ENCODE results near the gene MRPL48.
"Not testable (repeated sequence)": the region's sequence is repeated elsewhere in the genome, so short reads cannot be mapped to it uniquely, and the experiment has no call there.

The MRPL48 gene

DNA sequence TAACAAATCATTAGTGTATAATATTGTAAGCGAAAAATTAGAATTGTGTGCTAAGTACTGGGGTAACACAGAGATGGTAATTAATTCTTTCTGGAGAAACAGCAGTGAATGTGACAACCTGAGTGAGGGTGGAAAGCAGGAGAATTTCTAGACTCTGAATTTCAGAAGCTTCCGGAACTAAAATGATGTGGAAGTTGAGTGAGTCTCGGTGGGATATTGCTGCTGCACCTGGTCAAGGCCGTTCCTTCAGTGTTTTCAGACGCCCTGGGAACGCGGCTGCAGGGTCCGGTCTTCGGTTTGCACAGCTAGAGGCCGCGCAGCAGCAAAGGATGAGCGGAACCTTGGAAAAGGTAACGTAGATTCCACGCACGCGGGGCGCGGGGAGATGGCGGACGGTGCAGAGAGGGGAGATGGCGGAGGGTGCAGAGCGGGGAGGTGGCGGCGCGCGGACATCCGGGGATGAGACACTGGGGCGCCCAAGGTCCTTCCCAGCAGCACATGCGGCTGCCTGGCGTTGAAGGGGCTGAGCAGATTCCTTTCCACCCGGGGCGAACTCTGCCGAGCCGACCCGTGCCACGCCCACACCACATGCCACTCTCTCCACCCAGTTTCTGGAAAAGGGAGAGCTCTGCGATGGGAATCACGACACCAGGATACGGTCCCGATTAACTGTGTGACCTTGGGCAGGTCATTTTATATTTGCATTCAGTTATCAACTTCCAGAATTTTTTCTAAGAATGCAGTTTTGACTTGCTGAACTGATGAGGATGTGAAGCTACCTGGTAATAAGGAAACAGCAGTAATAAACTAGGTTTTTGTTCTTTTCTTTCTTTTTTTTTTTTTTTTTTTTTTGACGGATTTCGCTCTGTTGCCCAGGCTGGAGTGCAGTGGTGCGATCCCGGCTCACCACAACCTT, at the start of gene MRPL48:
Gene MRPL48 (plus strand): TSS at position 232 of the 916 bp plus-strand sequence. CDS start 98 bp downstream, at position 330.
- peak; percentile 94 for DNase-seq

DNA sequence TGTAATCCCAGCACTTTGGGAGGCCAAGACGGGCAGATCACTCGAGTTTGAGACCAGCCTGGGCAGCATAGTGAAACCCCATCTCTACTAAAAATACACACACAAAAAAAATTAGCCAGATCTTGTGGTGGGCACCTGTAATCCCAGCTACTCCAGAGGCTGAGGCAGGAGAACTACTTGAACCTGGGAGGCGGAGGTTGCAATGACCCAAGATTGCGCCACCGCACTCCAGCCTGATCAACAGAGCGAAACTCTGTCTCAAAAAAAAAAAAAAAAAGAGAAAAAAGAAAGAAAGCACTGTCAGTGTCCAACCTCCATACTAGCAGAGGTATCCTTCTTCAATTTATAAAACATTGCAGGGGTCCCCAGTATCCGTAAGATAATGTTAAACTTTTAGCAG, 44.6 kb upstream of the MRPL48 start:
- no peak for DNase-seq

DNA sequence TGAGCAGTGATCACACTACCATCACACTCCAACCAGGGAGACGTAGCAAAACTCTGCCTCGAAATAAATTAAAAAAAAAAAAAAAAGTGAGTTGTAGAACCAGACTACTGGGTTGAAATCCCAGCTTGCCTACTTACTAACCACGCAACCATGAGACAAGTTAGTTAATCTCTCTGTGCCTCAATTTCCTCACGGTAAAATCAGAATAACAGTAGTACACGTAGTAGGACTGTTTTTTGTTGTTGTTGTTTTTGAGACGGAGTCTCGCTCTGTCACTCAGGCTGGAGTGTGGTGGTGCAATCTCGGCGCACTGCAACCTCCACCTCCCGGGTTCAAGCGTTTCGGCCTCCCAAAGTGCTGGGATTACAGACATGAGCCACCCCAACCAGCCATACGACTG, 41.0 kb upstream of the MRPL48 start:
- DNase-seq = no peak

DNA sequence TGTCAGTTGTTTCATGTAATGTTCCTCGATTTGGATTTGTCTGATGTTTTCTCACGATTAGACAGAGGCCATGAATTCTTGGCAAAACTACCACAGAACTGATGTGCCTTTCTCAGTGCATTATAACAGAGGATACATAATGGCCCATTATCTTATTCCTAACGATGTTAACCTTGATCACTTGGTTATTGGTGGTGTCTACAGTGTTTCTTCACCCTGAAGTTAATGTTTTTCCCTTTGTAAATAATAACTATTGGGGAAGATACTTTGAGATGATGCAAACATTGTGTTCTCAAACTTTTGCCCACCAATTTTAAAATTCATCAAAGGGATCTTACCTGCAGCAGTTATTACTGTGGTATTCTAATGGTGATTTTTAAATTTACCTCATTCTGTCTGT, 39.9 kb upstream of the MRPL48 start:
- DNase-seq = no peak

DNA sequence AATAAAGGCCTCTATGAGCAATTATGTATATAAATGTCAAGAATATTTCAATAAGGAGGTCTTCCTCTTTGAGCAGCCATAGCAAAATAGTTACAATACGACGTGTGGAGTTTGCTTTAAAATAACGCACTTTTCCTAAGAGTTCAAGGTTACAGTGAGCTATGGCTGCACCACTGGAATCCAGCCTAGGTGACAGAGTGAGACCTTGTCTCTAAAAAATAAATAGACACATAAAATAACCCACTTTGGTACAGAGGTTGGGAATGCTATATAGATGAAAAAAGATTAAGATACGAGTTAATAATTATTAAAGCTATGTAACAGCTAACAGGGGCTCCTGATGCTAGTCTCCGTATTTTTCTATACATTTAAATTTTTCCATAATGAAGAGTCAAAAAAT, 39.4 kb upstream of the MRPL48 start:
- DNase-seq = no peak

DNA sequence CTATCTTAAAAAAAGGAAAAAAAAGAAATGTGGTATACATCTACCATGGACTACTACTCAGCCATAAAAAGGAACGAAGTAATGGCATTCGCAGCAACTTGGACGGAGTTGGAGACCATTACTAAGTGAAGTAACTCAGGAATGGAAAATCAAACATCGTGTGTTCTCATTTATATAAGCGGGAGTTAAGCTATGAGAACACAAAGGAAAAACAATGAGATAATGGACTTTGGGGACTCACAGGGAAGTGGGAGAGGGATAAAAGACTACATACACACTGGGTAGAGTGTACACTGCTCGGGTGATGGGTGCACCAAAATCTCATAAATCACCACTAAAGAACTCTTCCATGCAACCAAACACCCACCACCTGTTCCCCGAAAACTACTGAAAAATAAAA, 38.6 kb upstream of the MRPL48 start:
- DNase-seq = no peak

DNA sequence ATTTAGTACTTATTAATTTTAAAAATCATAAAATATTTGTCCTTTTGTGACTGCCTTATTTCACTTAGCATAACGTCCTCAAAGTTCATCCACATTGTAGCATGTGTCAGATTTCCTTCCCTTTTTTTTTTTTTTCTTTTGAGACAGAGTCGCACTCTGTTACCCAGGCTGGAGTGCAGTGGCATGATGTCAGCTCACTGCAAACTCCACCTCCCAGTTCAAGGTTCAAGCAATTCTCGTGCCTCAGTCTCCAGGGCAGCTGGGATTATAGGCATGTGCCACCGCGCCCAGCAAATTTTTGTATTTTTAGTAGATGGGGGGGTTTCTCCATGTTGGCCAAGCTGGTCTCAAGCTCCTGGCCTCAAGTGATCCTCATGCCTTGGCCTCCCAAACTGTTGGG, 37.4 kb upstream of the MRPL48 start:
- no peak for DNase-seq

DNA sequence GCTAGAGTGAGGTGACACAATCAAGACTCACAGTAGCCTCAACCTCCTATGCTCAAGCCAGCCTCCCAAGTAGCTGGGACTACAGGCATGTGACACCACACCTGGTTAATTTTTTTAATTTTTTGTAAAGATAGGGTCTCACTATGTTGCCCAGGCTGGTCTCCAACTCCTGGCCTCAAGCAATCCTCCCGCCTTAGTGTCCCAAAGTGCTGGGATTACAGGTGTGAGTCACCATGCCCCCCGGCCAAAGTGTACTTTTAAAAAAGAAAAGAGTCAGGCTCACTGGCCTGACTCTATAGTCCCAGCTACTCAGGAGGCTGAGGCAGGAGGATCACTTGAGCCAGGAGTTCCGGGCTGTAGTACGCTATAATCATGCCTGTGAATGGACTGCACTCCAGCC, 36.8 kb upstream of the MRPL48 start:
- not testable (repeated sequence) for DNase-seq

DNA sequence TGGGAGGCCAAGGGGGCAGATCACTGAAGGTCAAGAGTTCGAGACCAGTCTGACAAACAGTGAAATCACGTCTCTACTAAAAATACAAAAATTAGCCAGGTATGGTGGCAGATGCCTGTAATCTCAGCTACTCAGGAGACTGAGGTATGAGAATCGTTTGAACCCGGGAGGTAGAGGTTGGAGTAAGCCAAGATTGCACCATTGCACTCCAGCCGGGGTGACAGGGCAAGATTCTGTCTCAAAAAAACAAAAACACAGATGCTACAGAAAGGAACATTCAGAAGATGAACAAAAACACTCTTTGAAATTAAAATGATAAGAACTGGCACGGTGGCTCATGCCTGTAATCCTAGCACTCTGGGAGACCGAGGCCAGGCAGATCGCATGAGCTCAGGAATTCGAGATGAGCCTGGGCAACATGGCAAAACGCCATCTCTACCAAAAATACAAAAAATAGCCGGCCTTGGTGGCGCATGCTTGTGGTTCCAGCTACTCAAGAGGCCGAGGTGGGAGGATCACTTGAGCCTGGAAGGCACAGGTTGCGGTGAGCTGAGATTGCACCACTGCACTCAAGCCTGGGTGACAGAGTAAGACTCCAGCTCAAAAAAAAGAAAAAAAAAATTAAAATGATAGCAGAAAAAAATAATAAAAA, 35.3 kb upstream of the MRPL48 start:
- DNase-seq = no peak

DNA sequence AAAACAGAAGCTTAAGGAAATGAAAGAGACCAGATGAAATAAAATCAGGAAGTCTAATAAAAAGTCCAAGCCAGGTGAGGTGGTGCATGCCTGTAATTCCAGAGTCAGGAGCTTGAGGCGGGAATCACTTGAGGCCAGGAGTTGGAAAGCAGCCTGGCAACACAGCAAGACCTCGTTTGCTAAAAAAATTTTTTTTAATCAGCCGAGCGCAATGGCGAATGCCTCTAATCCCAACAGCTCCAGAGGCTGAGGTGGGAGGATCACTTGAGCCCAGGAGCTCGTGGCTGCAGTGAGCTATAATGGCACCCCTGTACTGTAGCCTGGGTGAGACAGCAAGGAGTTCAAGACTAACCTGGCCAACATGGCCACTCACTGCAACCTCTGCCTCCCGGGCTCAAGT, 34.8 kb upstream of the MRPL48 start:
- no peak for DNase-seq

DNA sequence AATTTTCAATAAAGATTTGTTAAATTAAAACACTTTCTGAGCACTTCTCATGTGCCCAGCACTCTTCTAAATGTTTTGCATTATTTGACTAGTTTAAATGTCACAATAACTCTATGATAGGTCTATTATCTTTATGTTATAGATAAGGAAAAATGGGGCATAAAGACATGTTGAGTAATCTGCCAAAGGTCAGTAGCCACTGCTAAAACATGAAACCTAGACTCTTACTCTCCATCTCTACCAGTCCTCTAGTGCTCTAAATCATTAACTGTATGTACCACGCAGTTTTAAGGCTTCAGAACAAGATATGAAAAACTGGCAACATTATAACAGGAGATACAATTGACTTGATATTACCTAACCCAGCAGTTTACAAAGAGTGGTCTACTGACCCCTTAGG, 33.7 kb upstream of the MRPL48 start:
- no peak for DNase-seq

DNA sequence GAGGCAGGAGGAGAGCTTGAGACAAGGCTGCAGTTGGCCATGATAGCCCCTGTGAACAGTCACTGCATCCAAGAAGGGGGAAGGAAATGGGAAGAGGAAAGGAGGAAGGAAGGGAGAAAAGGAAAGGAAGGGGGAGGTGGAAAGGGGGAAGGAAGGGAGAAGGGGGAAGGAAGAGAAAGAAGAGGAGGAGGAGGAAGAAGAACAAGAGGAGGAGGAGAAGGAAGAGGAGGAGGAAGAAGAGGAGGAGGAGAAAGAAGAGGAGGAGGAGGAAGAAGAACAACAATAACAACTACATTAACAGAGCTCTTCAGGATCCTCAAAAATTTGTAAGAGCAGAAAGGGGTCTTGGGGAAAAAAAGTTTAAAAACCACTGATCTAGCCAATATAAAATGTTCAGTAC, 32.0 kb upstream of the MRPL48 start:
- DNase-seq = no peak

DNA sequence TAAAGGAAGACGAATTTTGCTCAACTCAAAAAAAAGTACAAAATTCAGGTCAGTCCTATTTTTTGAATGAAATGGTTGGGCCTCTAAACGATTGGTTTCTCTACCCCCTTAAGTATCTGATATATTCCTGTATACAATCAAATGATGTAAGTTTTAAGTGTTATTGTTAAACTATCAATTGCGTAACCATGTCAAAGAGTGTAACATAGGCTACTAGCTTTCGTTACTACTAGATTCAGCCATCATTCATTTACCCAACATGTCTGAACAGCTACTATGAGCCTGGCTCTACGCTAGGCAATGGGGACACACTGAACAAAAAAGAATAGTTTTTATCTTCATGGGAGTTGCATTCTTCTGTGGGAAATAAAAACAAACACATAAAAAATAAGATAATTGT, 30.1 kb upstream of the MRPL48 start:
- DNase-seq = no peak

DNA sequence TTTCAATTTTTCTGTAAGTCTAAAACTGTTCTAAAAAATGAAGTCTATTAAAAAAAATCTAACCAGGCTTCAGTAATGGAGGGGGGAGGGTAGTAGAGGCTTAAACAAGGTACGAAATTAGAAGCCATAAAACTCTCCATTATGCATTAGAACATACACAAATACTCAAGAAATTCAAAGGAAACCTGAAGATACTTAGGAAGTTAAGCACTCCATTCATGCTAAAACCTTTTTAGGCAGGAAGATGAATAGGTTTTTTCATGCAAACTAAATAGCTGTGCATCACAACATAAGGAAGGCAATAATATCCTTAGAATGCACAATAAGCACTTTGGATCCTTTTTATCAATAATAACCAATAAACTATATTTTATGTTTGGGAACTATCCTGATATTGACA, 29.2 kb upstream of the MRPL48 start:
- no peak for DNase-seq

DNA sequence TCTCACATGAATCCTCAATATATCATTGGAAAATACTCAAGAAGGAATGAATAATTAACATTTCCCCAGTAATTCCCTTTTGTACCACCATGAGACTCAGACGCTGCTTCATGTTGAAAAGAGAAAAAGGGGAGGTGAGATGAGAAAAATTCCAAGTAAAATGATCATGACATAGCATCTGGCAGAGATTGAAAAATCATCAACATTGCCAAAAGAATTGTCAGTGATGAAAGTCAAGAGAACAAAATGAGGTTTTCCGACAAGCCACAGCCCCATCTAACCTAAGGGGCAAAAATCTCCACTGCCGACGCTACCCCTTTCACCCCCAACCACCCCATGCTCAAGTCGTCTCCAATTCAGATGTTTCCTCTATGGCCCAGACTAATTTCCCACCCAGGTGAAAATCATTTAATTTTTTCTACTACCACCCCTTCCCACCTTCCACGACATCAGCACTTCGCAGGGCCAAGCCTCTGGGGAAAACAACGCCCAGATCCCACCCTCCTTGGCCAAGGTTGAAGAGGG, 28.0 kb upstream of the MRPL48 start:
- no peak for DNase-seq

DNA sequence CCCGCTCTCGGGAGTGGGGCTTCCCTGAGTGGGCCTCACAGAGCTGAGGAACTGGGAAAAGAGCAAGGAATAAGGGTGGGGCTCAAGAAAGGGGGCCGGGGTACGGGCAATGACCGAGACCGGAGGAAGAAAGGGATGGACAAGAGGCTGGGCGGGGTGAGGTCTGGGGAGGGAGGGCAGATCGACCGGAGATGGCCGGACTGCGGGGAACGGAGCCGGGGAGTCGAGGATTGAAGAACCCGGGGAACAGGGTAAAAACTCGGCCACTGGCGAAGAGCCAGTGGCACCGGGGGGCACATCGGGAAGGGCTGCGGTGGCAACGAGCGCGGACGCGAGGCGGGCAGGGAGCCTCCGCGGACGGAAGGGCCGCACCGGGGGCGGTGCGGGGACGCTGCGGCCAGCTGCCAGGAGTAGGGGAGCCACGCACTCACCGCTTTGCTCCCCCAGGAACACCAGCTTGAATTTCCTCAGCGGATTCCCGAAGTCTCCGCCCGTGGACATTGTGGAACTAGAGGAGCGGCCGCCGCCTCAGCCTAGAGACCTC, 27.5 kb upstream of the MRPL48 start:
- peak; percentile 27 for DNase-seq

DNA sequence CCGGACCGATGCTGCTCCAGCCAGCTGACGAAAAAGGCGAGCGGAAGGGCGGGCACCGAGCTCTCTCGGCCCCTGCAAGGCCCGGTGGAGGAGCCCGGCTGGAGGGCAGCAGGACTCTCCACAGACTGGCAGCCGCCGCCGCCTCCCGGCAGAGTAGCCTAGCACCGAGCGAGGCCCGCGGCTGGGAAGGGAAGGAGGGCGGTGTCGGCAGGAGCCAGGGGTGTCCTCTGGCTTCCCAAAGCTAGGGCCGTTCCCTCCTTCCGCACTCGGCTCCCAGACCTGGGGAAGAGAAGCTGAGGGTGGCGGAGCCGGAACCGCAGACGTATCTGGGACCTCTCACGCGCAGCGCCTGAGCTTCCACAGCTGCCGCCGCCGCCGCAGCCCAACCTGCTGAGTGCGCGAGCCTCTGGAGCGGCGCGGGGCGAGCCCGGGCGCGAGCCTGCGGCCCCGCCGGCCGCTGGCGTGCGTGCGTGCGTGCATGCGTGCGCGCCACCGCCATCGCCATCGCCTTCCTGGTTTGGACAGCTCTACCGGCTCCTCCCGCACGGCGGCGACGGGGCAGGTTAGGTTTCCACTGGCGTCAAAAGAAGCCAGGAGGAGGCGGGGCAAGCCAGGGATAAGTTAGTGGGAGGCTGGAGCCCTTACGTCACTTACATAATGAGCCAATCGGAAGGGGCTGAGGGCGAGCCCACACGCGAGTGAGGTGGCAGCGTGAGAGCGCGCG, 26.8 kb upstream of the MRPL48 start, which contains the start of gene RAB6A:
Gene RAB6A (minus strand): TSS at position 396 of the 724 bp plus-strand sequence. CDS start 439 bp downstream, outside the sequence.
- DNase-seq = peak; percentile 100

DNA sequence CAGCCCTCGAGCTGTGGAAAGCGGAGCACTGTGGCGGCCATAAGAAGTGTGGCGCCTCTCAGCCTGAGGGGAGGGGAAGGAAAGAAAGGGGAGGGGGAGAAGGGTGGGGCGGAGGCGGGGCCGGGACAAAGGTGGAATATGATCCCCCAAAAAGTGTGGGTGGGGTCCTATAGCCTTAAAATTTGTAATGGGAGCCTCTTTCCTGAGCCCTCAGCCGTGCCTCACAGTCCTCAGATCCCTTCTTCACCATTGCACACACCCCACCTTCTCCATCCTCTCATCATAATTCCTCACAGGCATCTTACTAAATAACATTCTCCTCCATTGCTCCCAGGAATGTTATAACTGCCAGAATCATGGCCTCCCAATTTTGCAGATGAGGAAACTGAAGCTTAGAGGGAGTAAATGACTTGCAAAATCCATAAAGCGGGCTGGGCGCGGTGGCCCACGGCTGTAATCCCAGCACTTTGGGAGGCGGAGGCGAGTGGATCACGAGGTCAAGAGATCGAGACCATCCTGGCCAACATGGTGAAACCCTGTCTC, 26.2 kb upstream of the MRPL48 start:
- no peak for DNase-seq

DNA sequence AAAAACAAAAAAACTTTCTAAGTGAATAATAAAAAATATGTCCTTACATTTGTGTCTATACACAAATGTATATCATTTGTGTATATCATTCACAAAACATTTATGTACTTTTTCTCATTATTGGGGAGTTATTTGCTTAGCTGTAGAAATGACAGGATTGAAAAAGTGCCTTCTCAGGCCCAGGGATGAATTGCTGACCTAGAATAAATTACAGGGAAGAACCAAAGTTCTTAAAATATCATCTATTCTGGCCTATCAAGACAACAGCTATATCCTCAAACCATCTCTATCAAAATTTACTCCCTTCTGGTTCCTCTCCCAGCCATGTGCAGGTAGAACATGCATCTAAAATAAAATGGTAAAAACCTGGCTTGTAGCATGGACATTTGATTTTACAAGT, 24.9 kb upstream of the MRPL48 start:
- DNase-seq = no peak

DNA sequence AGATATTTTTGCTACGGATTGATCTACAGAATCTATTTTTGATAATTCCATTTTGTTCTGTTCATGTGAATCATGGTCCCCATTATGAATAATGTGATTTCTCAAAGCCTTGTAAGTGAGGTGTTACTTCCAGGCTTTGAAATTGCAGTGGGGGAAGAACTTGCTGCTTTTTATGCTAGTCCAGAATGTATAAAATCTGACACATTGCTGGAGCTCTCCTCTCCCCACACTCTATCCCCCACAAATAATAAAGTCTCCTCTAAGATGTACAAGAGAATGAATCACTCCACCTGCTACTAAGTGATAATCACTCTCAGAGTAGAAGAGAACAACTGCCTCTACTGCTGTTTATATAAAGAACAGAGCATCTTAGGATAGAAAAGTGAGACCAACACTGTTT, 20.9 kb upstream of the MRPL48 start:
- DNase-seq = no peak

DNA sequence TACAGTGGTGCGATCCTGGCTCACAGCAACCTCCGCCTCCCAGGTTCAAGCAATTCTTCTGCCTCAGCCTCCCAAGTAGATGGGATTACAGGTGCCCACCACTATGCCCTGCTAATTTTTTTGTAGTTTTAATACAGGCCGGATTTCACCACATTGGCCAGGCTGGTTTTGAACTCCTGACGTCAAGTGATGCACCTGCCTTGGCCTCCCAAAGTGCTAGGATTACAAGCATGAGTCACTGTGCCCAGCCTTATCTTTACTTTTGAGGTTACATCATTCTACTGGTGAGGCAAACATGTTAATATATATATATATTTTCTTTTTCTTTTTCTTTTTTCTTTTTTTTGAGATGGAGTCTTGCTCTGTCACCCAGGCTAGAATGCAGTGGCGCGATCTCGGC, 16.9 kb upstream of the MRPL48 start:
- not testable (repeated sequence) for DNase-seq

DNA sequence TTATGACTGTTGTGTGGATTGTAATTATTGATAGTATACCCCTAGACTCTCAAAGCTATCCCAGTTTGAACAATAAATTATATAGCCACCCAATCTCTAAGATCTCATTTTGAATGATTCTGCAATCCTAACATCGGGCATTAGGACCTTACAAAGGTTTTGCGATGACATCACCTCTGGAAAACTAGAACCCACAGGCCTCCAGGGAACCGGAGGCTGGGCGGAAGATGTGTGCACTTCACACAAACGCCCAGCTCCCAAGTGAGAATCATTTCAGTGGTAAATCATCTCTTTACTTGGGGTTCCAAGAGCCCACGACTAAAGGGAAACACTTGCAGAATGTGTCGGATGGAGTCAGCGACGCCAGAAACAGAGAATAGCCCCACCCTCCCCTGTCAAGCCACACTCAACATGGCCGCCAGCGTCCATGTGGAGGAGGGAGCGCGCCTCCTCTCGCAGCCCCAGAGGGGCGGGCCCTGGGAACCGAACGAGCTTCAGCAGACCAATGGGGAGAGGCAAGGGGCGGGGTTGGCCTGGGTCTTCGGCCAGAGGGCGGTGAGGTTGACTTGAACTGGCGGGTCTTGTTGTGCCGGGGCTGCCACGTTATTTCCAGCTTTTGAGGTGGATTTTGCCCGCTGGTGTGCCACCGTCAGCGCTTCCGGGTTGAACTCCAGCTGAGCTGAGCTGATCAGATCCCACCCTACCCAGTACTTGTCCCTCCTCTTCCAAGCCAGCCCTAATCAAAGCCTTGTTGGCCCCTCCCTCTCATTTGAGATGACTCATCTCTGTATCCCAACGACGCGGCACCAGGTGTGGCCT, 8.4 kb upstream of the MRPL48 start:
- DNase-seq = peak; percentile 99
